ENCODE measurements around the gene TBC1D22A.
"Not testable (repeated sequence)": the region's sequence is repeated elsewhere in the genome, so short reads cannot be mapped to it uniquely, and the experiment has no call there.

Gene TBC1D22A

DNA sequence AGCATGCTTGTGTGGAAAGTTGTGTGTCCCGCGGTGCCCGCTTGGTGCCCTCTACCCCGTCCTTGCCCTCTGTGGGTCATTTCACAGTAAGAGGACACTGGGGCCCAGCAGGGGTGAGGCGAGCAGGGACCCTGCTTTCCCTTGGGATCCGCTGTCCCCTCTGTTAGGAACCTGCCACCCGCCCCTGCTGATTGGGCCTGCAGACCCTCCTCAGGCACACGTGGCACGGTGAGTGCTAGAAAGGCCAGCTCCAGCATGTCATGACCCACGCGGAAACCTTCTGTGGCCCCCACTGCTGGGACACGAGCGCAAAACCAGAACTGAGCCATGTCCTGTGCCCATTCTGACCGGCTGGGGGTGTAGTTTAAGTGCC lies 353.1 kb downstream of the TBC1D22A start:
- Histone ChIP-seq H3K4me2 (ENCODE audit: low read depth, low read length) (no peak overlapping the region), H3K9me3 (replicated peaks; ENCODE audit: insufficient read depth, low read length) (no peaks in the 10 kb centered on the region), H3K4me3 (ENCODE audit: low read length) (no peak overlapping the region), H3K4me1 (ENCODE audit: low read length) (no peaks in the 10 kb centered on the region), H3K9ac (ENCODE audit: low read length) (no peak overlapping the region), H4K20me1 (ENCODE audit: insufficient read depth, low read length) (no peaks in the 10 kb centered on the region), H3K79me2 (ENCODE audit: low read length) (no peaks in the 10 kb centered on the region), H3F3A (ENCODE audit: insufficient read depth, low read length) (no peaks in the 10 kb centered on the region), H3K27ac (ENCODE audit: low read length) (no peak overlapping the region), H3K9me2 (replicated peaks; ENCODE audit: insufficient read depth, low read length) (no peaks in the 10 kb centered on the region), H3K36me3 (replicated peaks; ENCODE audit: insufficient read depth, low read length) (no peaks in the 10 kb centered on the region), H3K27me3 (replicated peaks; ENCODE audit: insufficient read depth, low read length) (no peaks in the 10 kb centered on the region), H2AFZ (ENCODE audit: low read length) (no peak overlapping the region)
- TF ChIP-seq, protein P1, sequence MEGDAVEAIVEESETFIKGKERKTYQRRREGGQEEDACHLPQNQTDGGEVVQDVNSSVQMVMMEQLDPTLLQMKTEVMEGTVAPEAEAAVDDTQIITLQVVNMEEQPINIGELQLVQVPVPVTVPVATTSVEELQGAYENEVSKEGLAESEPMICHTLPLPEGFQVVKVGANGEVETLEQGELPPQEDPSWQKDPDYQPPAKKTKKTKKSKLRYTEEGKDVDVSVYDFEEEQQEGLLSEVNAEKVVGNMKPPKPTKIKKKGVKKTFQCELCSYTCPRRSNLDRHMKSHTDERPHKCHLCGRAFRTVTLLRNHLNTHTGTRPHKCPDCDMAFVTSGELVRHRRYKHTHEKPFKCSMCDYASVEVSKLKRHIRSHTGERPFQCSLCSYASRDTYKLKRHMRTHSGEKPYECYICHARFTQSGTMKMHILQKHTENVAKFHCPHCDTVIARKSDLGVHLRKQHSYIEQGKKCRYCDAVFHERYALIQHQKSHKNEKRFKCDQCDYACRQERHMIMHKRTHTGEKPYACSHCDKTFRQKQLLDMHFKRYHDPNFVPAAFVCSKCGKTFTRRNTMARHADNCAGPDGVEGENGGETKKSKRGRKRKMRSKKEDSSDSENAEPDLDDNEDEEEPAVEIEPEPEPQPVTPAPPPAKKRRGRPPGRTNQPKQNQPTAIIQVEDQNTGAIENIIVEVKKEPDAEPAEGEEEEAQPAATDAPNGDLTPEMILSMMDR (IDR thresholded peaks at IDR 0.05; ENCODE audit: low read length): no peak
- TF ChIP-seq EZH2phosphoT487 (IDR thresholded peaks at IDR 0.05; ENCODE audit: low read length) (no peak), EZH2 (optimal IDR thresholded peaks at IDR 0.05; ENCODE audit: low read depth, low read length) (no peak)
- no peak for DNase-seq

DNA sequence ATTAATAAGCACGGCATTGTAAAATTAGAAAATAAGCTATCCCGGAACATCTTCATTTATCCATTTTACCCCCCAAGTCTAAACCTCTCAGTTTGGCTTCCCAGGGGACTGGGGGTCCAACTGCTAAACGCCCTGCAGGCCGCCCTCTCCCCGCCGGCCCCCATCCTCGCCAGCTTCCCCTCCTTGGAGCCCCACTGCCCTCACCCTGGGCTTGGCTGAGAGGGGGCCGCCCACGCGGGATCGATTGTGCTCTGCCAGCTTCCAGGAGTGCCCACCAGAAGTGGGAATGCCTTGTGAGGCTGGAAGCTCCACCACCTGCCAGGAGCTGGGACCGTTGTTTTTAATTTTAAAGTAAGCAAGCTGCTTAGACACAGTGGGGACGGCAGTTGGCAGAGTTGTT lies 353.5 kb downstream of the TBC1D22A start:
- H3K27ac ChIP-seq (ENCODE audit: low read length): no peak overlapping the region
- H3K9me3 ChIP-seq (replicated peaks; ENCODE audit: insufficient read depth, low read length): no peaks in the 10 kb centered on the region
- no peaks in the 10 kb centered on the region for H4K20me1 ChIP-seq (ENCODE audit: insufficient read depth, low read length)
- H3F3A ChIP-seq (ENCODE audit: insufficient read depth, low read length): no peaks in the 10 kb centered on the region
- no peak overlapping the region for H2AFZ ChIP-seq (ENCODE audit: low read length)
- H3K4me3 ChIP-seq (ENCODE audit: low read length): no peak overlapping the region
- H3K36me3 ChIP-seq (replicated peaks; ENCODE audit: insufficient read depth, low read length): no peaks in the 10 kb centered on the region
- H3K9ac ChIP-seq (ENCODE audit: low read length): no peak overlapping the region
- H3K4me1 ChIP-seq (ENCODE audit: low read length): no peaks in the 10 kb centered on the region
- H3K4me2 ChIP-seq (ENCODE audit: low read depth, low read length): no peak overlapping the region
- no peak for DNase-seq
- no peaks in the 10 kb centered on the region for H3K9me2 ChIP-seq (replicated peaks; ENCODE audit: insufficient read depth, low read length)
- no peaks in the 10 kb centered on the region for H3K27me3 ChIP-seq (replicated peaks; ENCODE audit: insufficient read depth, low read length)
- H3K79me2 ChIP-seq (ENCODE audit: low read length): no peaks in the 10 kb centered on the region
- TF ChIP-seq EZH2phosphoT487 (IDR thresholded peaks at IDR 0.05; ENCODE audit: low read length) (no peak), EZH2 (optimal IDR thresholded peaks at IDR 0.05; ENCODE audit: low read depth, low read length) (no peak)
- TF ChIP-seq, protein P1 (IDR thresholded peaks at IDR 0.05; ENCODE audit: low read length): no peak

DNA sequence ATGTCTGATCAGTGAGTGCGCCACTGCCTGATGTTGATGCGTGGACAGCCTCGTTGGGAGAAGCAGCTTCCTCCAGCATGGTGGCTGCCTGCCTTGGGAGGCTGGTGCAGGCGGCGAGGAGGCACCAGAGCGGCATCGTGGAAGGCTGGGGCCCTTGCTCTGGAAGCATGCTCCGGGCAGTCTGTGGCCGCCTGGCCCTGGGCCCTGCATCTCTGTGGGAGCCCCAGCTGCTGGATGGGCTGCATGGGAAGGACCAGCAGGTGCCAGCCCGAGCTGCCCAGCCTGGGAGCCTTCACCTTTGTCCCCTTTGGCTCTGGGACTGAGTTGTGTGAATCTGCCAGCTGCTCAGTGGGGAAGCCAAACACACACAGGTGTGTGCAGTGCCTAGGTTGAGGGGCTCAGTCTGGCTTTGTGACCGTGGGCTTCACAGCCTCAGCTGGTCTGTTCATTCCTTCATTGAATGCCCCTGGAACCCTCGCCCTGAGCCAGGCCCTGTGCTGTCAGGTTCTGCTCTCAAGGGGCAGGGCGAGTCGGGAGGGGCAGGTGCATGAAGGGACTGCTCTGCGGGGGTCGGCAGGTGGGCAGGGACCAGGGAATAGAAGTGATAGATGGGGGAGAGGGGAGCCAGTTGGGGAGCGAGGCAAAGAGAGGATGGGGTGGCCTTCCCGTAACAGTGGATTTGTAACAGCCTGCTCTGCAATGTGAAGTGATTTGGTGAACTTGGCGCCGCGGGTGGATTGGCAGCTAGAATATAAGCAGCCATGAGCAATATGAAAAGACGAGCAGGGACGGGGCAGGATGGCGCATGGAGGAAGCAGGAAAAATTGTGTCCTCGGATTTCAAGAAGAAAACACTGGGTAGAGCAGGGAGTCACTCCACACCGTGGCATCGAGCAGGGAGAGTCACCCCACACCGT lies 354.2 kb downstream of the TBC1D22A start:
- TF ChIP-seq EZH2phosphoT487 (IDR thresholded peaks at IDR 0.05; ENCODE audit: low read length): no peak
- TF ChIP-seq, protein P1 (IDR thresholded peaks at IDR 0.05; ENCODE audit: low read length): no peak
- no peak for TF ChIP-seq EZH2 (optimal IDR thresholded peaks at IDR 0.05; ENCODE audit: low read depth, low read length)
- Histone ChIP-seq H3K9ac (ENCODE audit: low read length) (no peak overlapping the region), H3K27me3 (replicated peaks; ENCODE audit: insufficient read depth, low read length) (no peaks in the 10 kb centered on the region), H3K36me3 (replicated peaks; ENCODE audit: insufficient read depth, low read length) (no peaks in the 10 kb centered on the region), H3K9me2 (replicated peaks; ENCODE audit: insufficient read depth, low read length) (no peaks in the 10 kb centered on the region), H3F3A (ENCODE audit: insufficient read depth, low read length) (no peaks in the 10 kb centered on the region), H3K79me2 (ENCODE audit: low read length) (no peaks in the 10 kb centered on the region), H4K20me1 (ENCODE audit: insufficient read depth, low read length) (no peaks in the 10 kb centered on the region), H3K9me3 (replicated peaks; ENCODE audit: insufficient read depth, low read length) (no peaks in the 10 kb centered on the region), H3K27ac (ENCODE audit: low read length) (no peak overlapping the region), H3K4me1 (ENCODE audit: low read length) (no peaks in the 10 kb centered on the region), H3K4me3 (ENCODE audit: low read length) (no peak overlapping the region), H2AFZ (ENCODE audit: low read length) (no peak overlapping the region), H3K4me2 (ENCODE audit: low read depth, low read length) (no peak overlapping the region)
- no peak for DNase-seq

DNA sequence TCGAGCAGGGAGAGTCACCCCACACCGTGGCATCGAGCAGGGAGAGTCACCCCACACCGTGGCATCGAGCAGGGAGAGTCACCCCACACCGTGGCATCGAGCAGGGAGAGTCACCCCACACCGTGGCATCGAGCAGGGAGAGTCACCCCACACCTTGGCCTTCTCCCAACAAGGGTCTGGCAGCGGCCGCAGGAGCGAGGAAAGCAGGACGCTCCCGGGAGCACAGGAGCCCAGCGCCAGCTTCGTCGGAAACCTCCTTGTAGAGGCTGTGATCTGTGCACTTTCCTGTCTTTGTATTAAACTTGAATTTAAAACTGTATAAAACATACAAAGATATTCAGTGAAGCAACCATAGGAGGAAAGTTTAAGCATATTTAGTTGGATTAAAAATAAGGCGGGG lies 355.0 kb downstream of the TBC1D22A start:
- not testable (repeated sequence) for H4K20me1 ChIP-seq (ENCODE audit: insufficient read depth, low read length); H3K4me3 ChIP-seq (ENCODE audit: low read length); H2AFZ ChIP-seq (ENCODE audit: low read length); H3K9me2 ChIP-seq (replicated peaks; ENCODE audit: insufficient read depth, low read length); H3K79me2 ChIP-seq (ENCODE audit: low read length); H3K9me3 ChIP-seq (replicated peaks; ENCODE audit: insufficient read depth, low read length); H3F3A ChIP-seq (ENCODE audit: insufficient read depth, low read length); H3K27me3 ChIP-seq (replicated peaks; ENCODE audit: insufficient read depth, low read length); H3K4me2 ChIP-seq (ENCODE audit: low read depth, low read length); H3K4me1 ChIP-seq (ENCODE audit: low read length); H3K9ac ChIP-seq (ENCODE audit: low read length); H3K36me3 ChIP-seq (replicated peaks; ENCODE audit: insufficient read depth, low read length); DNase-seq; H3K27ac ChIP-seq (ENCODE audit: low read length)
